Suprapubic skin (tissue), 4 donors: ENCODE results near the gene ALOX5AP. TPM values are rescaled to one million over a fixed set of nuclear protein-coding genes. Genes with fewer than 3 reads are reported as not detected.

Source experiments
- DNase-seq, 2 donors: peaks; one replicate each; pipeline ENCODE4 v3.0.0-alpha.2; 2019; ENCODE audit warnings: low spot score in 2 of 2
- H3K27ac ChIP-seq: fragments of 200-600 bp; sonication (generic); one replicate; pipeline ENCODE4 v1.5.1; 2019
- H3K27me3 ChIP-seq: fragments of 200-600 bp; sonication (generic); one replicate; pipeline ENCODE4 v1.5.1; 2019
- H3K36me3 ChIP-seq: fragments of 200-600 bp; sonication (generic); one replicate; pipeline ENCODE4 v1.5.1; 2019
- H3K4me1 ChIP-seq: fragments of 200-600 bp; sonication (generic); one replicate; pipeline ENCODE4 v1.5.1; 2019
- H3K4me3 ChIP-seq: fragments of 200-600 bp; sonication (generic); one replicate; pipeline ENCODE4 v1.5.1; 2019; ENCODE audit warnings: mild to moderate bottlenecking
- H3K9me3 ChIP-seq: fragments of 200-600 bp; sonication (generic); one replicate; pipeline ENCODE4 v1.5.1; 2019
- CTCF ChIP-seq, 2 donors: fragments of 200-600 bp in 1 of 2; fragments of 450-650 bp in 1 of 2; sonication (generic) in 1 of 2; IDR thresholded peaks; one replicate each; pipeline ENCODE4 v1.5.1; 2016 to 2019; ENCODE audit warnings: antibody characterized with exemption in 2 of 2, mild to moderate bottlenecking in 1 of 2, moderate library complexity in 1 of 2
- EP300 ChIP-seq: sonication (generic); formaldehyde crosslinking; IDR thresholded peaks from one replicate; pipeline ENCODE4 v1.6.1; 2017; ENCODE audit warnings: antibody characterized with exemption
- POLR2A ChIP-seq, 2 donors: fragments of 450-650 bp; IDR thresholded peaks; one replicate each; pipeline ENCODE4 v1.6.1; 2017; ENCODE audit warnings: antibody characterized with exemption in 2 of 2, mild to moderate bottlenecking in 2 of 2, moderate library complexity in 2 of 2
- POLR2AphosphoS5 ChIP-seq, 3 donors: sonication (generic); formaldehyde crosslinking; IDR thresholded peaks; one replicate each; pipeline ENCODE4 v1.6.1; 2017; ENCODE audit warnings: antibody characterized with exemption in 3 of 3
- WGBS: methylation state at CpG from one replicate; pipeline ENCODE4 v1.1.5; 2018; 5-methylcytosine and 5-hydroxymethylcytosine counted together
- total RNA-seq, 4 donors: library from RNA; depleted of rRNA; stranded (reverse); fragments of >200 nt; gene quantifications; one replicate each; pipeline ENCODE4 v1.1.0, GENCODE V29; 2016

The ALOX5AP gene
- total RNA-seq, 4 donors from 2014 or later: 5.1 to 13.2 (median 6.7) TPM

- TF ChIP-seq CTCF (IDR thresholded peaks at IDR 0.05): no peak
- TF ChIP-seq POLR2A (IDR thresholded peaks at IDR 0.05): peak in 1 of 2 donors; percentile 13
- TF ChIP-seq EP300: no peak
- peak in 2 of 3 donors; percentile 55 to 60 for TF ChIP-seq POLR2AphosphoS5 (IDR thresholded peaks at IDR 0.05)
- H3K36me3 ChIP-seq: no peaks in the 10 kb centered on the region
- WGBS: 12% methylated on average over 20 of the region's 21 CpGs
- peaks cover 12% of the 10 kb centered on the region for H3K4me1 ChIP-seq
- peak; percentile 85 to 90 for DNase-seq
- no peaks in the 10 kb centered on the region for H3K9me3 ChIP-seq
- H3K4me3 ChIP-seq: peak overlapping the region; percentile 50
- no peaks in the 10 kb centered on the region for H3K27me3 ChIP-seq
- H3K27ac ChIP-seq: peak overlapping the region; percentile 81
Measured at GRCh38 chr13:30690282-30691188, 44.8 kb upstream of the ALOX5AP start.

GRCh38 chr13:30692113-30692512 is 43.2 kb upstream of the ALOX5AP start:
- no peaks in the 10 kb centered on the region for H3K27me3 ChIP-seq
- H3K36me3 ChIP-seq: no peaks in the 10 kb centered on the region
- H3K4me3 ChIP-seq: no peak overlapping the region
- DNase-seq: no peak
- H3K4me1 ChIP-seq: peaks cover 20% of the 10 kb centered on the region
- TF ChIP-seq POLR2AphosphoS5 (IDR thresholded peaks at IDR 0.05) (no peak), CTCF (IDR thresholded peaks at IDR 0.05) (no peak)
- 79% methylated on average over 1 of the region's 1 CpG for WGBS
- H3K27ac ChIP-seq: no peak overlapping the region
- no peaks in the 10 kb centered on the region for H3K9me3 ChIP-seq

GRCh38 chr13:30696278-30697176 is 38.8 kb upstream of the ALOX5AP start:
- Histone ChIP-seq H3K36me3 (no peaks in the 10 kb centered on the region), H3K27ac (peak overlapping the region; percentile 25), H3K27me3 (no peaks in the 10 kb centered on the region), H3K9me3 (no peaks in the 10 kb centered on the region), H3K4me3 (no peak overlapping the region), H3K4me1 (peaks cover 23% of the 10 kb centered on the region)
- WGBS: 45% methylated on average over 11 of the region's 11 CpGs
- TF ChIP-seq EP300 (no peak), POLR2AphosphoS5 (IDR thresholded peaks at IDR 0.05) (no peak), POLR2A (IDR thresholded peaks at IDR 0.05) (no peak), CTCF (IDR thresholded peaks at IDR 0.05) (no peak)
- peak in 1 of 2 donors; percentile 69 for DNase-seq

GRCh38 chr13:30697177-30697953 is 38.0 kb upstream of the ALOX5AP start:
- Histone ChIP-seq H3K4me3 (peak overlapping the region; percentile 12), H3K27me3 (no peaks in the 10 kb centered on the region), H3K4me1 (peaks cover 23% of the 10 kb centered on the region), H3K27ac (peak overlapping the region; percentile 44), H3K9me3 (no peaks in the 10 kb centered on the region), H3K36me3 (no peaks in the 10 kb centered on the region)
- 44% methylated on average over 8 of the region's 8 CpGs for WGBS
- no peak for DNase-seq
- TF ChIP-seq POLR2A (IDR thresholded peaks at IDR 0.05) (no peak), POLR2AphosphoS5 (IDR thresholded peaks at IDR 0.05) (no peak), EP300 (no peak), CTCF (IDR thresholded peaks at IDR 0.05) (no peak)
